ENCODE data around the gene APOM. TPM values are rescaled to one million over a fixed set of nuclear protein-coding genes. Genes with fewer than 3 reads are reported as not detected.
A peak's percentile ranks its signal among the peaks of the same experiment; 100 is the strongest.

The APOM gene
- total and polyA plus RNA-seq, 4 donors, result 89.8 to 587 (median 173) TPM

DNA sequence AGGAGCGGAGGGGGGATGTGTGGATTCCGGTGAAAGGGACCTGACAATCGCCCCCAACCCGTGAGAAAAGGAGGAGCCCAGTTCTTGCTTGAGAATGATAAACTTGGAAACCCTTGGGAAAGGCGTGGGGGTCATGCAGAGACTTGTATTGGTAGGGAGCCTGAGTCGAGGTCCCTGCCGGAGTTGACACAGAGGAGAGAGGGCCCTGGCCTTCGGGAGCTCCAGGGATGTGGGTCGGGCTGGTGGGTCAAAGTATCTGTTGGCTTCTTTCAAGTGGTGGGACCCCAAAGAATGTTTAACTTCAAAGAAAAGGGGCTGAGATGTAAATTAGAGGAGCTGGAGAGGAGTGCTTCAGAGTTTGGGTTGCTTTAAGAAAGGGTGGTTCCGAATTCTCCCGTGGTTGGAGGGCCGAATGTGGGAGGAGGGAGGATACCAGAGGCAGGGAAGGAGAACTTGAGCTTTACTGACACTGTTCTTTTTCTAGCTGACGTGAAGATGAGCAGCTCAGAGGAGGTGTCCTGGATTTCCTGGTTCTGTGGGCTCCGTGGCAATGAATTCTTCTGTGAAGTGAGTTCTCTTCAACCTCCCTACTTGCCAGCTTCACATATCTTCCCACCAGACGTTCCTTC, 10.8 kb downstream of the APOM start:
- peak overlapping the region; percentile 81 for H3K9ac ChIP-seq (ENCODE audit: low read depth in 1 of 2, low read length in 2 of 2)
- TF ChIP-seq HNF4A (conservative IDR thresholded peaks at IDR 0.05) (no peak), HNF4G (IDR thresholded peaks at IDR 0.05) (no peak), NR2F2 (IDR thresholded peaks at IDR 0.05) (no peak), JUND (IDR thresholded peaks at IDR 0.05) (no peak), FOXA2 (IDR thresholded peaks at IDR 0.05) (no peak), FOXA1 (IDR thresholded peaks at IDR 0.05) (no peak), YY1 (IDR thresholded peaks at IDR 0.05) (no peak), RAD21 (IDR thresholded peaks at IDR 0.05) (no peak)
- TF ChIP-seq, protein P1, sequence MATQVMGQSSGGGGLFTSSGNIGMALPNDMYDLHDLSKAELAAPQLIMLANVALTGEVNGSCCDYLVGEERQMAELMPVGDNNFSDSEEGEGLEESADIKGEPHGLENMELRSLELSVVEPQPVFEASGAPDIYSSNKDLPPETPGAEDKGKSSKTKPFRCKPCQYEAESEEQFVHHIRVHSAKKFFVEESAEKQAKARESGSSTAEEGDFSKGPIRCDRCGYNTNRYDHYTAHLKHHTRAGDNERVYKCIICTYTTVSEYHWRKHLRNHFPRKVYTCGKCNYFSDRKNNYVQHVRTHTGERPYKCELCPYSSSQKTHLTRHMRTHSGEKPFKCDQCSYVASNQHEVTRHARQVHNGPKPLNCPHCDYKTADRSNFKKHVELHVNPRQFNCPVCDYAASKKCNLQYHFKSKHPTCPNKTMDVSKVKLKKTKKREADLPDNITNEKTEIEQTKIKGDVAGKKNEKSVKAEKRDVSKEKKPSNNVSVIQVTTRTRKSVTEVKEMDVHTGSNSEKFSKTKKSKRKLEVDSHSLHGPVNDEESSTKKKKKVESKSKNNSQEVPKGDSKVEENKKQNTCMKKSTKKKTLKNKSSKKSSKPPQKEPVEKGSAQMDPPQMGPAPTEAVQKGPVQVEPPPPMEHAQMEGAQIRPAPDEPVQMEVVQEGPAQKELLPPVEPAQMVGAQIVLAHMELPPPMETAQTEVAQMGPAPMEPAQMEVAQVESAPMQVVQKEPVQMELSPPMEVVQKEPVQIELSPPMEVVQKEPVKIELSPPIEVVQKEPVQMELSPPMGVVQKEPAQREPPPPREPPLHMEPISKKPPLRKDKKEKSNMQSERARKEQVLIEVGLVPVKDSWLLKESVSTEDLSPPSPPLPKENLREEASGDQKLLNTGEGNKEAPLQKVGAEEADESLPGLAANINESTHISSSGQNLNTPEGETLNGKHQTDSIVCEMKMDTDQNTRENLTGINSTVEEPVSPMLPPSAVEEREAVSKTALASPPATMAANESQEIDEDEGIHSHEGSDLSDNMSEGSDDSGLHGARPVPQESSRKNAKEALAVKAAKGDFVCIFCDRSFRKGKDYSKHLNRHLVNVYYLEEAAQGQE (IDR thresholded peaks at IDR 0.05), result no peak
- TF ChIP-seq, protein P2, sequence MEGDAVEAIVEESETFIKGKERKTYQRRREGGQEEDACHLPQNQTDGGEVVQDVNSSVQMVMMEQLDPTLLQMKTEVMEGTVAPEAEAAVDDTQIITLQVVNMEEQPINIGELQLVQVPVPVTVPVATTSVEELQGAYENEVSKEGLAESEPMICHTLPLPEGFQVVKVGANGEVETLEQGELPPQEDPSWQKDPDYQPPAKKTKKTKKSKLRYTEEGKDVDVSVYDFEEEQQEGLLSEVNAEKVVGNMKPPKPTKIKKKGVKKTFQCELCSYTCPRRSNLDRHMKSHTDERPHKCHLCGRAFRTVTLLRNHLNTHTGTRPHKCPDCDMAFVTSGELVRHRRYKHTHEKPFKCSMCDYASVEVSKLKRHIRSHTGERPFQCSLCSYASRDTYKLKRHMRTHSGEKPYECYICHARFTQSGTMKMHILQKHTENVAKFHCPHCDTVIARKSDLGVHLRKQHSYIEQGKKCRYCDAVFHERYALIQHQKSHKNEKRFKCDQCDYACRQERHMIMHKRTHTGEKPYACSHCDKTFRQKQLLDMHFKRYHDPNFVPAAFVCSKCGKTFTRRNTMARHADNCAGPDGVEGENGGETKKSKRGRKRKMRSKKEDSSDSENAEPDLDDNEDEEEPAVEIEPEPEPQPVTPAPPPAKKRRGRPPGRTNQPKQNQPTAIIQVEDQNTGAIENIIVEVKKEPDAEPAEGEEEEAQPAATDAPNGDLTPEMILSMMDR (IDR thresholded peaks at IDR 0.05; ENCODE audit: low read depth, low read length, missing input control), result no peak
- TF ChIP-seq, protein P3, sequence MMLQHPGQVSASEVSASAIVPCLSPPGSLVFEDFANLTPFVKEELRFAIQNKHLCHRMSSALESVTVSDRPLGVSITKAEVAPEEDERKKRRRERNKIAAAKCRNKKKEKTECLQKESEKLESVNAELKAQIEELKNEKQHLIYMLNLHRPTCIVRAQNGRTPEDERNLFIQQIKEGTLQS (IDR thresholded peaks at IDR 0.05), result no peak
- H3K36me3 ChIP-seq (ENCODE audit: control insufficient read depth in 4 of 4, insufficient read depth in 3 of 4, low read depth in 1 of 4, low read length in 3 of 4), result peaks cover 11 to 44% (median 43%) of the 10 kb centered on the region in 4 donors
- H3K27me3 ChIP-seq (ENCODE audit: control insufficient read depth in 4 of 4, insufficient read depth in 4 of 4, low read length in 3 of 4), result no peaks in the 10 kb centered on the region
- peak overlapping the region; percentile 94 to 96 for H3K27ac ChIP-seq (ENCODE audit: low read depth in 1 of 2, low read length in 2 of 2)
- no peaks in the 10 kb centered on the region for H3K9me3 ChIP-seq (ENCODE audit: control insufficient read depth in 4 of 4, low read length in 3 of 4)
- H3K4me3 ChIP-seq (ENCODE audit: low read depth in 1 of 3, low read length in 3 of 3), result peak overlapping the region; percentile 87 to 98 (median 88)
- DNase-seq (ENCODE audit: low spot score), result no peak
- peaks cover 4 to 45% (median 27%) of the 10 kb centered on the region in 4 donors for H3K4me1 ChIP-seq (ENCODE audit: control insufficient read depth in 4 of 4, insufficient read depth in 4 of 4, low read length in 3 of 4)
- WGBS, result 3% methylated on average over 15 of the region's 15 CpGs

DNA sequence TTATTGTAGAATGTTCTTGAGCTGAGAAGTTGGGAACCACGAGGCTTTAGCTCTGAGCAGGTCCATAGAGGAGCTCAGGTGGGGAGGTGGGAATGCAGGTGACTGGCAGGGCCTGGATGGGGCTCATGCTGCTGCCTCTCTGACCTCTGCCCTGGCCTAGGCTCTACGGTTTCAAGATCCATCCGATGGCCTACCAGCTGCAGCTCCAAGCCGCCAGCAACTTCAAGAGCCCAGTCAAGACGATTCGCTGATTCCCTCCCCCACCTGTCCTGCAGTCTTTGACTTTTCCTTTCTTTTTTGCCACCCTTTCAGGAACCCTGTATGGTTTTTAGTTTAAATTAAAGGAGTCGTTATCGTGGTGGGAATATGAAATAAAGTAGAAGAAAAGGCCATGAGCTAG, 14.0 kb downstream of the APOM start, which contains the start of gene LY6G5B:
Gene LY6G5B (plus strand): TSS at position 301 of the 400 bp plus-strand sequence. CDS start 975 bp downstream, outside the sequence.
- H3K36me3 ChIP-seq (ENCODE audit: control insufficient read depth in 4 of 4, insufficient read depth in 3 of 4, low read depth in 1 of 4, low read length in 3 of 4), result peaks cover 17 to 55% (median 48%) of the 10 kb centered on the region in 4 donors
- no peak within 1 kb of the TSS for H3K27ac ChIP-seq (ENCODE audit: low read depth in 1 of 2, low read length in 2 of 2)
- no peak for DNase-seq (ENCODE audit: low spot score)
- 85% methylated on average over 8 of the region's 8 CpGs for WGBS
- peaks cover 0 to 17% (median 8%) of the 10 kb centered on the region in 4 donors for H3K4me1 ChIP-seq (ENCODE audit: control insufficient read depth in 4 of 4, insufficient read depth in 4 of 4, low read length in 3 of 4)
- H3K4me3 ChIP-seq (ENCODE audit: low read depth in 1 of 3, low read length in 3 of 3), result no peak within 1 kb of the TSS
- no peaks in the 10 kb centered on the region for H3K9me3 ChIP-seq (ENCODE audit: control insufficient read depth in 4 of 4, low read length in 3 of 4)
- no peaks in the 10 kb centered on the region for H3K27me3 ChIP-seq (ENCODE audit: control insufficient read depth in 4 of 4, insufficient read depth in 4 of 4, low read length in 3 of 4)
- H3K9ac ChIP-seq (ENCODE audit: low read depth in 1 of 2, low read length in 2 of 2), result no peak within 1 kb of the TSS
- TF ChIP-seq TAF1 (conservative IDR thresholded peaks at IDR 0.05), result no peak
- no peak for TF ChIP-seq YY1 (IDR thresholded peaks at IDR 0.05)
- TF ChIP-seq FOXA2 (IDR thresholded peaks at IDR 0.05), result no peak
- TF ChIP-seq HNF4A (conservative IDR thresholded peaks at IDR 0.05), result no peak
- TF ChIP-seq RAD21 (IDR thresholded peaks at IDR 0.05), result no peak
- no peak for TF ChIP-seq RXRA (IDR thresholded peaks at IDR 0.05)
- TF ChIP-seq EGR1 (IDR thresholded peaks at IDR 0.05; ENCODE audit: low read depth in 2 of 2), result no peak
- TF ChIP-seq, protein P3 (IDR thresholded peaks at IDR 0.05), result no peak
- TF ChIP-seq, protein P2 (IDR thresholded peaks at IDR 0.05; ENCODE audit: low read depth, low read length, missing input control), result no peak
- no peak for TF ChIP-seq GABPA (IDR thresholded peaks at IDR 0.05 in 1 of 2, conservative IDR thresholded peaks at IDR 0.05 in 1 of 2)
- TF ChIP-seq, protein P4, sequence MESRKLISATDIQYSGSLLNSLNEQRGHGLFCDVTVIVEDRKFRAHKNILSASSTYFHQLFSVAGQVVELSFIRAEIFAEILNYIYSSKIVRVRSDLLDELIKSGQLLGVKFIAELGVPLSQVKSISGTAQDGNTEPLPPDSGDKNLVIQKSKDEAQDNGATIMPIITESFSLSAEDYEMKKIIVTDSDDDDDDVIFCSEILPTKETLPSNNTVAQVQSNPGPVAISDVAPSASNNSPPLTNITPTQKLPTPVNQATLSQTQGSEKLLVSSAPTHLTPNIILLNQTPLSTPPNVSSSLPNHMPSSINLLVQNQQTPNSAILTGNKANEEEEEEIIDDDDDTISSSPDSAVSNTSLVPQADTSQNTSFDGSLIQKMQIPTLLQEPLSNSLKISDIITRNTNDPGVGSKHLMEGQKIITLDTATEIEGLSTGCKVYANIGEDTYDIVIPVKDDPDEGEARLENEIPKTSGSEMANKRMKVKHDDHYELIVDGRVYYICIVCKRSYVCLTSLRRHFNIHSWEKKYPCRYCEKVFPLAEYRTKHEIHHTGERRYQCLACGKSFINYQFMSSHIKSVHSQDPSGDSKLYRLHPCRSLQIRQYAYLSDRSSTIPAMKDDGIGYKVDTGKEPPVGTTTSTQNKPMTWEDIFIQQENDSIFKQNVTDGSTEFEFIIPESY (IDR thresholded peaks at IDR 0.05), result no peak

All from liver (tissue), 9 donors.